Measurements from ENCODE around the gene ITM2B.

Gene ITM2B

GRCh38 chr13:48315969-48316650, 83.1 kb downstream of the ITM2B start:
- no peak for DNase-seq (ENCODE audit: low spot score)

- DNase-seq (ENCODE audit: low spot score), result no peak
Observed at GRCh38 chr13:48316826-48317510, 84.0 kb downstream of the ITM2B start.

- DNase-seq (ENCODE audit: low spot score), result no peak
Observed at GRCh38 chr13:48317511-48318376, 84.7 kb downstream of the ITM2B start.

- DNase-seq (ENCODE audit: low spot score), result no peak
Observed at GRCh38 chr13:48318377-48318811, 85.4 kb downstream of the ITM2B start.

- no peak for DNase-seq (ENCODE audit: low spot score)
Observed at GRCh38 chr13:48318821-48319511, 86.0 kb downstream of the ITM2B start.
